ENCODE data around the gene POC1B.
A peak's percentile ranks its signal among the peaks of the same experiment; 100 is the strongest.
"Not testable (repeated sequence)": the region's sequence is repeated elsewhere in the genome, so short reads cannot be mapped to it uniquely, and the experiment has no call there.

The POC1B gene

GRCh38 chr12:89461190-89461589 is 64.7 kb downstream of the POC1B start:
- Histone ChIP-seq H3K27me3 (ENCODE audit: insufficient read depth, insufficient read length) (no peaks in the 10 kb centered on the region), H3K4me3 (ENCODE audit: insufficient read length, low read depth) (no peak overlapping the region), H3K9me3 (ENCODE audit: insufficient read depth, low read length) (no peaks in the 10 kb centered on the region), H3K4me1 (ENCODE audit: insufficient read depth, insufficient read length) (no peaks in the 10 kb centered on the region), H3K9ac (ENCODE audit: insufficient read length, low read depth) (no peak overlapping the region), H3K36me3 (ENCODE audit: insufficient read depth, insufficient read length, low read length) (no peaks in the 10 kb centered on the region)
- no peak for DNase-seq (ENCODE audit: low read depth, low spot score)
- TF ChIP-seq YY1 (IDR thresholded peaks at IDR 0.05; ENCODE audit: insufficient read depth, insufficient read length) (no peak), SUZ12 (IDR thresholded peaks at IDR 0.05; ENCODE audit: extremely low read depth, insufficient read depth, insufficient read length) (no peak), ZNF274 (IDR thresholded peaks at IDR 0.05; ENCODE audit: low read depth, low read length) (no peak)

- not testable (repeated sequence) for H3K4me1 ChIP-seq (ENCODE audit: insufficient read depth, insufficient read length); H3K9ac ChIP-seq (ENCODE audit: insufficient read length, low read depth)
Observed at GRCh38 chr12:89459279-89459678, 66.6 kb downstream of the POC1B start.

GRCh38 chr12:89456565-89456964 is 69.3 kb downstream of the POC1B start:
- Histone ChIP-seq H3K27me3 (ENCODE audit: insufficient read depth, insufficient read length) (no peaks in the 10 kb centered on the region), H3K36me3 (ENCODE audit: insufficient read depth, insufficient read length, low read length) (no peaks in the 10 kb centered on the region), H3K9me3 (ENCODE audit: insufficient read depth, low read length) (no peaks in the 10 kb centered on the region), H3K9ac (ENCODE audit: insufficient read length, low read depth) (no peak overlapping the region), H3K4me1 (ENCODE audit: insufficient read depth, insufficient read length) (peaks cover 2% of the 10 kb centered on the region), H3K4me3 (ENCODE audit: insufficient read length, low read depth) (no peak overlapping the region)
- no peak for TF ChIP-seq ZNF274 (IDR thresholded peaks at IDR 0.05; ENCODE audit: low read depth, low read length)
- TF ChIP-seq SUZ12 (IDR thresholded peaks at IDR 0.05; ENCODE audit: extremely low read depth, insufficient read depth, insufficient read length), result no peak
- no peak for TF ChIP-seq YY1 (IDR thresholded peaks at IDR 0.05; ENCODE audit: insufficient read depth, insufficient read length)
- DNase-seq (ENCODE audit: low read depth, low spot score), result no peak

More at GRCh38 chr12:89459279-89459678, 66.6 kb downstream of the POC1B start:
- not testable (repeated sequence) for H3K36me3 ChIP-seq (ENCODE audit: insufficient read depth, insufficient read length, low read length); DNase-seq (ENCODE audit: low read depth, low spot score); H3K4me3 ChIP-seq (ENCODE audit: insufficient read length, low read depth); H3K9me3 ChIP-seq (ENCODE audit: insufficient read depth, low read length); H3K27me3 ChIP-seq (ENCODE audit: insufficient read depth, insufficient read length)

- Histone ChIP-seq H3K4me1 (ENCODE audit: insufficient read depth, insufficient read length) (peaks cover 3% of the 10 kb centered on the region), H3K9me3 (ENCODE audit: insufficient read depth, low read length) (no peaks in the 10 kb centered on the region), H3K9ac (ENCODE audit: insufficient read length, low read depth) (no peak overlapping the region), H3K4me3 (ENCODE audit: insufficient read length, low read depth) (no peak overlapping the region), H3K36me3 (ENCODE audit: insufficient read depth, insufficient read length, low read length) (no peaks in the 10 kb centered on the region), H3K27me3 (ENCODE audit: insufficient read depth, insufficient read length) (no peaks in the 10 kb centered on the region)
- TF ChIP-seq YY1 (IDR thresholded peaks at IDR 0.05; ENCODE audit: insufficient read depth, insufficient read length) (no peak), ZNF274 (IDR thresholded peaks at IDR 0.05; ENCODE audit: low read depth, low read length) (no peak), SUZ12 (IDR thresholded peaks at IDR 0.05; ENCODE audit: extremely low read depth, insufficient read depth, insufficient read length) (no peak)
- DNase-seq (ENCODE audit: low read depth, low spot score), result no peak
Observed at GRCh38 chr12:89454080-89454848, 71.6 kb downstream of the POC1B start.

- TF ChIP-seq ZNF274 (IDR thresholded peaks at IDR 0.05; ENCODE audit: low read depth, low read length) (no peak), SUZ12 (IDR thresholded peaks at IDR 0.05; ENCODE audit: extremely low read depth, insufficient read depth, insufficient read length) (no peak), YY1 (IDR thresholded peaks at IDR 0.05; ENCODE audit: insufficient read depth, insufficient read length) (no peak)
- Histone ChIP-seq H3K36me3 (ENCODE audit: insufficient read depth, insufficient read length, low read length) (no peaks in the 10 kb centered on the region), H3K4me3 (ENCODE audit: insufficient read length, low read depth) (no peak overlapping the region), H3K9ac (ENCODE audit: insufficient read length, low read depth) (no peak overlapping the region), H3K4me1 (ENCODE audit: insufficient read depth, insufficient read length) (peaks cover 3% of the 10 kb centered on the region), H3K27me3 (ENCODE audit: insufficient read depth, insufficient read length) (no peaks in the 10 kb centered on the region), H3K9me3 (ENCODE audit: insufficient read depth, low read length) (no peaks in the 10 kb centered on the region)
- DNase-seq (ENCODE audit: low read depth, low spot score), result no peak
Observed at GRCh38 chr12:89453121-89453978, 72.5 kb downstream of the POC1B start.

DNA sequence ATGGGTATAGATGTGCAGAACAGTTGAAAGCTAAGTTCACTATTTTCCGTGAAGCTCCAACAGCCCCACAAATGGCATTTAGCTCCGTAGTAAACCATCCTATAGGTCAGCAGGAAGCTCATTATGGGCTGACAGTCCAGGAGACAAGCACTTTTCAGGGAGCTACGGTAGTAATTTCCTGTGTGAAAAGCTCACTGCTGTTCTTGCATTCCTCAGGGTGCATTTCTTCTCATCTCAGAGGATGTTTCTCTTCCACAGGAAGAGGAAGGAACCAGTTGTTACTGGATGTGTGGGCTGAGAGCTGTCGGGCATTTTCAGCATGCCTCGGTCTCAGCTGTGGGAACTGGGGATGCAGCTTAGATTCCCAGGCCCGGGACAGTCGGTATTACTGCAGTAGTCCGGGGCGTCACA is 74.0 kb downstream of the POC1B start:
- H3K9me3 ChIP-seq (ENCODE audit: insufficient read depth, low read length), result no peaks in the 10 kb centered on the region
- H3K4me1 ChIP-seq (ENCODE audit: insufficient read depth, insufficient read length), result peaks cover 3% of the 10 kb centered on the region
- TF ChIP-seq SUZ12 (IDR thresholded peaks at IDR 0.05; ENCODE audit: extremely low read depth, insufficient read depth, insufficient read length), result no peak
- no peak for TF ChIP-seq ZNF274 (IDR thresholded peaks at IDR 0.05; ENCODE audit: low read depth, low read length)
- TF ChIP-seq YY1 (IDR thresholded peaks at IDR 0.05; ENCODE audit: insufficient read depth, insufficient read length), result no peak
- H3K4me3 ChIP-seq (ENCODE audit: insufficient read length, low read depth), result no peak overlapping the region
- no peaks in the 10 kb centered on the region for H3K36me3 ChIP-seq (ENCODE audit: insufficient read depth, insufficient read length, low read length)
- peak; percentile 42 for DNase-seq (ENCODE audit: low read depth, low spot score)
- no peak overlapping the region for H3K9ac ChIP-seq (ENCODE audit: insufficient read length, low read depth)
- H3K27me3 ChIP-seq (ENCODE audit: insufficient read depth, insufficient read length), result no peaks in the 10 kb centered on the region

GRCh38 chr12:89450907-89451306 is 74.9 kb downstream of the POC1B start:
- H3K9ac ChIP-seq (ENCODE audit: insufficient read length, low read depth), result no peak overlapping the region
- no peak for DNase-seq (ENCODE audit: low read depth, low spot score)
- H3K4me3 ChIP-seq (ENCODE audit: insufficient read length, low read depth), result no peak overlapping the region
- no peaks in the 10 kb centered on the region for H3K36me3 ChIP-seq (ENCODE audit: insufficient read depth, insufficient read length, low read length)
- no peaks in the 10 kb centered on the region for H3K27me3 ChIP-seq (ENCODE audit: insufficient read depth, insufficient read length)
- TF ChIP-seq YY1 (IDR thresholded peaks at IDR 0.05; ENCODE audit: insufficient read depth, insufficient read length) (no peak), ZNF274 (IDR thresholded peaks at IDR 0.05; ENCODE audit: low read depth, low read length) (no peak), SUZ12 (IDR thresholded peaks at IDR 0.05; ENCODE audit: extremely low read depth, insufficient read depth, insufficient read length) (no peak)
- H3K9me3 ChIP-seq (ENCODE audit: insufficient read depth, low read length), result no peaks in the 10 kb centered on the region
- H3K4me1 ChIP-seq (ENCODE audit: insufficient read depth, insufficient read length), result peaks cover 3% of the 10 kb centered on the region

All from NT2/D1 (cell line).